GM19395 (cell line): ENCODE data around the gene SF3B6.
"Not testable (repeated sequence)": the region's sequence is repeated elsewhere in the genome, so short reads cannot be mapped to it uniquely, and the experiment has no call there.

ENCODE experiments used
- ATAC-seq: cut with Tn5 transposase; IDR thresholded peaks from one replicate; pipeline ENCODE4 v1.9.1; 2021; ENCODE audit warnings: mild to moderate bottlenecking, moderate library complexity; ENCODE audit not compliant: unreplicated experiment

The SF3B6 gene

GRCh38 chr2:24075915-24076848 lies at the start of gene SF3B6:
Gene SF3B6 (minus strand): TSS chr2:24076326. CDS start chr2:24076229, 97 bp downstream.
- peak; percentile 96 for ATAC-seq

GRCh38 chr2:24123922-24124580 lies 47.9 kb upstream of the SF3B6 start:
- peak; percentile 17 for ATAC-seq

- peak; percentile 91 for ATAC-seq
These were observed 47.2 kb upstream of the SF3B6 start, which contains the start of the genes FAM228B and PFN4 for GRCh38 chr2:24123195-24123921. Gene FAM228B (plus strand): TSS chr2:24123469. CDS start chr2:24124362, 893 bp downstream. Gene PFN4 (minus strand): TSS chr2:24123334. CDS start chr2:24122535, 799 bp downstream.

- no peak for ATAC-seq
These were observed 46.5 kb upstream of the SF3B6 start for GRCh38 chr2:24122366-24123194.

- ATAC-seq, result no peak
These were observed 45.3 kb upstream of the SF3B6 start for GRCh38 chr2:24121469-24121868.

- no peak for ATAC-seq
These were observed 44.9 kb upstream of the SF3B6 start for GRCh38 chr2:24121066-24121465.

GRCh38 chr2:24117902-24118301 lies 41.8 kb upstream of the SF3B6 start:
- ATAC-seq, result no peak

- no peak for ATAC-seq
These were observed 38.9 kb upstream of the SF3B6 start for GRCh38 chr2:24115057-24115456.

- ATAC-seq, result no peak
These were observed 35.3 kb upstream of the SF3B6 start for GRCh38 chr2:24111407-24111901.

- ATAC-seq, result no peak
These were observed 34.7 kb upstream of the SF3B6 start for GRCh38 chr2:24110660-24111303.

- not testable (repeated sequence) for ATAC-seq
These were observed 33.3 kb upstream of the SF3B6 start for GRCh38 chr2:24109431-24109830.

GRCh38 chr2:24107336-24107735 lies 31.2 kb upstream of the SF3B6 start:
- no peak for ATAC-seq

GRCh38 chr2:24106786-24107185 lies 30.7 kb upstream of the SF3B6 start:
- no peak for ATAC-seq

- ATAC-seq, result no peak
These were observed 29.7 kb upstream of the SF3B6 start for GRCh38 chr2:24105816-24106215.

- ATAC-seq, result no peak
These were observed 28.8 kb upstream of the SF3B6 start for GRCh38 chr2:24104906-24105305.

- ATAC-seq, result no peak
These were observed 28.1 kb upstream of the SF3B6 start for GRCh38 chr2:24104110-24104650.

GRCh38 chr2:24102677-24103076 lies 26.6 kb upstream of the SF3B6 start:
- ATAC-seq, result no peak

GRCh38 chr2:24101992-24102391 lies 25.9 kb upstream of the SF3B6 start:
- ATAC-seq, result no peak

GRCh38 chr2:24100732-24101131 lies 24.6 kb upstream of the SF3B6 start:
- ATAC-seq, result not testable (repeated sequence)
